OCI-LY1 (cell line): Measurements from ENCODE around the gene RPL7L1.
"Not testable (repeated sequence)": the region's sequence is repeated elsewhere in the genome, so short reads cannot be mapped to it uniquely, and the experiment has no call there.

Experiments used
- H2AFZ ChIP-seq: fragments of 200-600 bp; sonication (generic), shearing (Covaris generic); 2 replicates; pipeline ENCODE4 v1.6.0; 2014; ENCODE audit warnings: antibody characterized with exemption, mild to moderate bottlenecking, low read length
- H3F3A ChIP-seq: fragments of 200-600 bp; sonication (generic), shearing (Covaris generic); 2 replicates; pipeline ENCODE4 v1.6.0; 2014; ENCODE audit warnings: mild to moderate bottlenecking, antibody characterized with exemption, low read length, moderate library complexity; ENCODE audit not compliant: insufficient read depth
- H3K27ac ChIP-seq: fragments of 200-600 bp; sonication (generic); 2 replicates; pipeline ENCODE4 v1.5.1; 2014; ENCODE audit warnings: low read length, mixed run types, mild to moderate bottlenecking, low read depth; ENCODE audit not compliant: poor library complexity, severe bottlenecking
- H3K27me3 ChIP-seq: fragments of 200-600 bp; sonication (generic); 2 replicates; pipeline ENCODE4 v1.6.0; 2014; ENCODE audit warnings: antibody characterized with exemption, mild to moderate bottlenecking, low read length, moderate library complexity; ENCODE audit not compliant: insufficient read depth
- H3K36me3 ChIP-seq: fragments of 200-600 bp; sonication (generic); 2 replicates; pipeline ENCODE4 v1.6.1; 2014; ENCODE audit warnings: mild to moderate bottlenecking, antibody characterized with exemption, low read length, moderate library complexity, mixed read lengths; ENCODE audit not compliant: insufficient read depth
- H3K4me1 ChIP-seq: fragments of 200-600 bp; sonication (generic); 2 replicates; pipeline ENCODE4 v1.5.1; 2014; ENCODE audit warnings: mild to moderate bottlenecking, low read length, moderate library complexity; ENCODE audit not compliant: insufficient read depth, severe bottlenecking
- H3K4me2 ChIP-seq: fragments of 200-600 bp; sonication (generic), shearing (Covaris generic); 2 replicates; pipeline ENCODE4 v1.6.1; 2014; ENCODE audit warnings: low read length
- H3K4me3 ChIP-seq: fragments of 200-600 bp; sonication (generic); 2 replicates; pipeline ENCODE4 v1.5.1; 2014; ENCODE audit warnings: low read length, low read depth, mild to moderate bottlenecking, mixed read lengths; ENCODE audit not compliant: poor library complexity, severe bottlenecking
- H3K79me2 ChIP-seq: fragments of 200-600 bp; shearing (Covaris generic); 2 replicates; pipeline ENCODE4 v1.6.1; 2016; ENCODE audit warnings: mixed run types, low read length, mixed read lengths; ENCODE audit not compliant: insufficient read depth
- H3K9ac ChIP-seq: fragments of 200-600 bp; sonication (generic), shearing (Covaris generic); 2 replicates; pipeline ENCODE4 v1.6.1; 2014; ENCODE audit warnings: mild to moderate bottlenecking, low read length, mixed read lengths
- H3K9me2 ChIP-seq: fragments of 200-600 bp; sonication (generic), shearing (Covaris generic); 2 replicates; pipeline ENCODE4 v1.6.1; 2014; ENCODE audit warnings: low read depth, mild to moderate bottlenecking, low read length, mixed read lengths
- H3K9me3 ChIP-seq: fragments of 200-600 bp; shearing (Covaris generic); 2 replicates; pipeline ENCODE4 v1.6.1; 2014; ENCODE audit warnings: low read length, mixed read lengths
- H4K20me1 ChIP-seq: fragments of 200-600 bp; sonication (generic), shearing (Covaris generic); 2 replicates; pipeline ENCODE4 v1.6.0; 2016; ENCODE audit warnings: mild to moderate bottlenecking, low read length; ENCODE audit not compliant: insufficient read depth
- CTCF ChIP-seq: fragments of 200-600 bp; sonication (generic), shearing (Covaris generic); IDR thresholded peaks from 2 replicates; pipeline ENCODE4 v1.5.1; 2017; ENCODE audit warnings: mild to moderate bottlenecking, antibody characterized with exemption, low read length, moderate library complexity, mixed read lengths
- EZH2 ChIP-seq: fragments of 200-600 bp; sonication (generic), shearing (Covaris generic); IDR thresholded peaks from 2 replicates; pipeline ENCODE4 v1.8.0; 2017; ENCODE audit warnings: borderline replicate concordance, mixed run types, mild to moderate bottlenecking, antibody characterized with exemption, low read length, moderate library complexity, mixed read lengths

The RPL7L1 gene

GRCh38 chr6:42871711-42872110 is 7.7 kb upstream of the RPL7L1 start:
- Histone ChIP-seq H3K9ac (0 out of 2 replicates have a peak overlapping the region, but pooled peaks have one; percentile 23), H3K79me2 (no peaks in the 10 kb centered on the region), H3K27me3 (no peaks in the 10 kb centered on the region), H3K4me2 (no peak overlapping the region), H3F3A (no peaks in the 10 kb centered on the region), H3K4me3 (no peak overlapping the region), H2AFZ (no peak overlapping the region), H4K20me1 (no peaks in the 10 kb centered on the region), H3K4me1 (peaks cover 12% of the 10 kb centered on the region), H3K9me3 (no peaks in the 10 kb centered on the region), H3K27ac (peak overlapping the region; percentile 75), H3K9me2 (no peaks in the 10 kb centered on the region), H3K36me3 (peaks cover 21% of the 10 kb centered on the region; the same call in 1 of the 2 replicates)
- no peak for TF ChIP-seq CTCF
- no peak for TF ChIP-seq EZH2

- no peak overlapping the region for H2AFZ ChIP-seq
- H3K9me2 ChIP-seq = no peaks in the 10 kb centered on the region
- H3K9ac ChIP-seq = no peak overlapping the region
- peaks cover 11% of the 10 kb centered on the region; the same call in 1 of the 2 replicates for H3K36me3 ChIP-seq
- no peak for TF ChIP-seq CTCF
- TF ChIP-seq EZH2 = no peak
- H3K4me1 ChIP-seq = peaks cover 20% of the 10 kb centered on the region
- H3K4me2 ChIP-seq = no peak overlapping the region
- H4K20me1 ChIP-seq = no peaks in the 10 kb centered on the region
- H3K4me3 ChIP-seq = no peak overlapping the region
- H3K27me3 ChIP-seq = no peaks in the 10 kb centered on the region
- H3F3A ChIP-seq = peaks cover 3% of the 10 kb centered on the region; the same call in 1 of the 2 replicates
- H3K9me3 ChIP-seq = no peaks in the 10 kb centered on the region
- no peaks in the 10 kb centered on the region for H3K79me2 ChIP-seq
- no peak overlapping the region for H3K27ac ChIP-seq
Observed at GRCh38 chr6:42873313-42873712, 6.1 kb upstream of the RPL7L1 start.

GRCh38 chr6:42877695-42878094 is 1.7 kb upstream of the RPL7L1 start:
- peak overlapping the region; percentile 60 for H2AFZ ChIP-seq
- H3K4me3 ChIP-seq = no peak overlapping the region
- no peaks in the 10 kb centered on the region for H4K20me1 ChIP-seq
- H3K9me2 ChIP-seq = no peaks in the 10 kb centered on the region
- no peaks in the 10 kb centered on the region for H3K27me3 ChIP-seq
- H3F3A ChIP-seq = peaks cover 3% of the 10 kb centered on the region; the same call in 1 of the 2 replicates
- peaks cover 21% of the 10 kb centered on the region for H3K79me2 ChIP-seq
- H3K27ac ChIP-seq = peak overlapping the region; percentile 69
- no peaks in the 10 kb centered on the region for H3K9me3 ChIP-seq
- peaks cover 19% of the 10 kb centered on the region for H3K36me3 ChIP-seq
- H3K9ac ChIP-seq = no peak overlapping the region
- peaks cover 30% of the 10 kb centered on the region for H3K4me1 ChIP-seq
- H3K4me2 ChIP-seq = no peak overlapping the region
- TF ChIP-seq CTCF = no peak
- TF ChIP-seq EZH2 = no peak

- H3K27me3 ChIP-seq, H3F3A ChIP-seq, H2AFZ ChIP-seq, H4K20me1 ChIP-seq, H3K9me2 ChIP-seq, H3K9me3 ChIP-seq: not testable (repeated sequence)
- Histone ChIP-seq H3K4me2 (peak overlapping the region; percentile 80), H3K4me1 (peaks cover 30% of the 10 kb centered on the region), H3K36me3 (peaks cover 45% of the 10 kb centered on the region), H3K27ac (peak overlapping the region; percentile 93), H3K4me3 (peak overlapping the region; percentile 93), H3K79me2 (peaks cover 21% of the 10 kb centered on the region), H3K9ac (peak overlapping the region; percentile 92)
Observed at GRCh38 chr6:42880240-42880817, 913 bp downstream of the RPL7L1 start.
